H9 (cell line): ENCODE results near the gene FBXL7. TPM values are rescaled to one million over a fixed set of nuclear protein-coding genes. Genes with fewer than 3 reads are reported as not detected.

Source experiments
- DNase-seq: peaks from one replicate; pipeline ENCODE4 v3.0.0-alpha.2; 2017
- H2AFZ ChIP-seq: one replicate; pipeline ENCODE4 v1.6.1; 2013; ENCODE audit warnings: mild to moderate bottlenecking, low read length, control low read depth, moderate library complexity
- H2AK5ac ChIP-seq: 2 replicates; pipeline ENCODE4 v1.6.1; 2013; ENCODE audit warnings: low read length, control low read depth, mixed read lengths; ENCODE audit not compliant: insufficient read length
- H2BK120ac ChIP-seq: one replicate; pipeline ENCODE4 v1.6.1; 2013; ENCODE audit warnings: low read depth, mild to moderate bottlenecking, low read length, control low read depth, inconsistent platforms; ENCODE audit not compliant: poor library complexity, severe bottlenecking
- H2BK12ac ChIP-seq: 2 replicates; pipeline ENCODE4 v1.6.1; 2013; ENCODE audit warnings: low read length, control low read depth, mixed read lengths, low read depth; ENCODE audit not compliant: insufficient read length
- H2BK15ac ChIP-seq: 2 replicates; pipeline ENCODE4 v1.6.1; 2013; ENCODE audit warnings: low read depth, low read length, control low read depth
- H2BK20ac ChIP-seq: one replicate; pipeline ENCODE4 v1.6.1; 2013; ENCODE audit warnings: low read depth, mild to moderate bottlenecking, low read length, control low read depth, inconsistent platforms; ENCODE audit not compliant: poor library complexity, severe bottlenecking
- H2BK5ac ChIP-seq: 2 replicates; pipeline ENCODE4 v1.6.1; 2013; ENCODE audit warnings: low read length, control low read depth, mixed read lengths; ENCODE audit not compliant: insufficient read length
- H3K14ac ChIP-seq: 2 replicates; pipeline ENCODE4 v1.6.1; 2013; ENCODE audit warnings: low read length, control low read depth; ENCODE audit not compliant: insufficient read depth
- H3K18ac ChIP-seq: 2 replicates; pipeline ENCODE4 v1.6.1; 2013; ENCODE audit warnings: low read depth, mild to moderate bottlenecking, mixed read lengths, low read length, control low read depth; ENCODE audit not compliant: insufficient read length
- H3K23ac ChIP-seq: 2 replicates; pipeline ENCODE4 v1.6.1; 2013; ENCODE audit warnings: low read length, control low read depth, mixed read lengths, low read depth; ENCODE audit not compliant: insufficient read length
- H3K23me2 ChIP-seq: 2 replicates; pipeline ENCODE4 v1.6.1; 2013; ENCODE audit warnings: low read depth, mild to moderate bottlenecking, mixed read lengths, low read length, control low read depth; ENCODE audit not compliant: insufficient read length, poor library complexity, severe bottlenecking
- H3K27ac ChIP-seq: 2 replicates; pipeline ENCODE4 v1.5.1; 2013; ENCODE audit warnings: low read length, control low read depth, mixed read lengths, low read depth; ENCODE audit not compliant: insufficient read length
- H3K27me3 ChIP-seq: 2 replicates; pipeline ENCODE4 v1.6.1; 2013; ENCODE audit warnings: low read length, control low read depth, inconsistent platforms; ENCODE audit not compliant: insufficient read depth
- H3K4ac ChIP-seq: 2 replicates; pipeline ENCODE4 v1.6.1; 2013; ENCODE audit warnings: low read depth, mild to moderate bottlenecking, control low read depth, inconsistent platforms, low read length, moderate library complexity
- H3K4me1 ChIP-seq: 2 replicates; pipeline ENCODE4 v1.6.1; 2013; ENCODE audit warnings: low read length, control low read depth, inconsistent platforms; ENCODE audit not compliant: insufficient read depth
- H3K4me2 ChIP-seq: 2 replicates; pipeline ENCODE4 v1.6.1; 2013; ENCODE audit warnings: low read length, control low read depth, mixed read lengths; ENCODE audit not compliant: insufficient read length, insufficient read depth
- H3K56ac ChIP-seq: 2 replicates; pipeline ENCODE4 v1.6.1; 2013; ENCODE audit warnings: low read depth, mild to moderate bottlenecking, mixed read lengths, low read length, control low read depth; ENCODE audit not compliant: insufficient read length
- H3K79me1 ChIP-seq: 2 replicates; pipeline ENCODE4 v1.6.1; 2013; ENCODE audit warnings: low read depth, mild to moderate bottlenecking, moderate library complexity, low read length, control low read depth, inconsistent platforms; ENCODE audit not compliant: insufficient read depth, poor library complexity, severe bottlenecking
- H3K79me2 ChIP-seq: 2 replicates; pipeline ENCODE4 v1.6.1; 2013; ENCODE audit warnings: low read length, control low read depth, inconsistent platforms; ENCODE audit not compliant: insufficient read depth
- H3K9ac ChIP-seq: 2 replicates; pipeline ENCODE4 v1.6.1; 2013; ENCODE audit warnings: low read length, control low read depth, mixed read lengths; ENCODE audit not compliant: insufficient read length; ENCODE audit errors: extremely low read depth
- H3K9me3 ChIP-seq: one replicate; pipeline ENCODE4 v1.6.1; 2013; ENCODE audit warnings: low read depth, low read length, inconsistent platforms; ENCODE audit not compliant: control insufficient read depth
- H3T11ph ChIP-seq: one replicate; pipeline ENCODE4 v1.6.1; 2013; ENCODE audit warnings: mild to moderate bottlenecking, low read length, control low read depth, inconsistent platforms
- H4K20me1 ChIP-seq: one replicate; pipeline ENCODE4 v1.6.1; 2013; ENCODE audit not compliant: control insufficient read depth, insufficient read length, insufficient read depth
- H4K5ac ChIP-seq: 2 replicates; pipeline ENCODE4 v1.6.1; 2013; ENCODE audit warnings: low read depth, mild to moderate bottlenecking, mixed read lengths, low read length, control low read depth; ENCODE audit not compliant: insufficient read length
- H4K8ac ChIP-seq: replicated peaks from 2 replicates; pipeline ENCODE4 v1.6.1; 2013; ENCODE audit warnings: low read length, control low read depth, mixed read lengths, low read depth; ENCODE audit not compliant: insufficient read length
- H4K91ac ChIP-seq: 2 replicates; pipeline ENCODE4 v1.6.1; 2013; ENCODE audit warnings: low read depth, mild to moderate bottlenecking, moderate library complexity, mixed read lengths, low read length, control low read depth; ENCODE audit not compliant: insufficient read length
- H3K27ac Mint-ChIP-seq, 3 experiments: 2 replicates in 2 of 3; 3 replicates in 1 of 3; pipeline ENCODE4 v1.8.0; 2020 to 2021; ENCODE audit warnings: mixed read lengths in 3 of 3, mild to moderate bottlenecking in 1 of 3, moderate library complexity in 1 of 3
- H3K27me3 Mint-ChIP-seq: 2 replicates; pipeline ENCODE4 v1.8.0; 2021; ENCODE audit warnings: low read depth, mild to moderate bottlenecking, moderate library complexity, mixed read lengths
- H3K36me3 Mint-ChIP-seq, 3 experiments: 2 replicates in 2 of 3; 3 replicates in 1 of 3; pipeline ENCODE4 v1.8.0; 2020 to 2021; ENCODE audit warnings: low read depth in 3 of 3, mixed read lengths in 3 of 3; ENCODE audit not compliant: insufficient read depth in 1 of 3
- H3K4me1 Mint-ChIP-seq, 2 experiments: 2 replicates each; pipeline ENCODE4 v1.8.0; 2020; ENCODE audit warnings: mixed read lengths in 2 of 2
- H3K4me3 Mint-ChIP-seq, 2 experiments: 2 replicates in 1 of 2; 3 replicates in 1 of 2; pipeline ENCODE4 v1.8.0; 2020 to 2021; ENCODE audit warnings: mild to moderate bottlenecking in 2 of 2, mixed read lengths in 2 of 2, moderate library complexity in 1 of 2
- H3K9me3 Mint-ChIP-seq, 2 experiments: 2 replicates in 1 of 2; 3 replicates in 1 of 2; pipeline ENCODE4 v1.8.0; 2020; ENCODE audit warnings: mild to moderate bottlenecking in 2 of 2, mixed read lengths in 2 of 2, moderate library complexity in 1 of 2
- CTCF ChIP-seq: fragments of 200-600 bp; sonication (generic); conservative IDR thresholded peaks from 3 replicates; pipeline ENCODE4 v1.8.0; 2021; ENCODE audit warnings: antibody characterized with exemption, mild to moderate bottlenecking
- WGBS: extraction: QIAGEN DNeasy Blood & Tissue Kit; methylation state at CpG from one replicate; pipeline ENCODE4 v1.1.7; 2013; ENCODE audit warnings: missing lambda C conversion rate, low lambda C conversion rate, mixed read lengths; ENCODE audit not compliant: insufficient read length; ENCODE audit errors: extremely low coverage; 5-methylcytosine and 5-hydroxymethylcytosine counted together
- total RNA-seq: library from RNA; stranded (reverse); gene quantifications from 2 replicates; pipeline ENCODE4 v1.2.1, GENCODE V29; 2021

FBXL7 gene
- total RNA-seq, 1 experiment from 2014 or later, result 14.6 TPM

- TF ChIP-seq CTCF, result no peak
- Histone ChIP-seq H3K56ac (no peak overlapping the region), H3K9me3 (no peaks in the 10 kb centered on the region), H3K23me2 (no peaks in the 10 kb centered on the region), H2AFZ (no peak overlapping the region), H3K4me1 (no peaks in the 10 kb centered on the region), H4K8ac (no peak overlapping the region), H4K20me1 (no peaks in the 10 kb centered on the region), H3K27ac (no peak overlapping the region), H3K79me2 (no peaks in the 10 kb centered on the region), H3K4me2 (no peak overlapping the region), H2BK12ac (no peak overlapping the region), H3K18ac (no peak overlapping the region), H2BK20ac (no peak overlapping the region), H3K23ac (no peak overlapping the region), H3K9ac (no peak overlapping the region), H2BK120ac (no peak overlapping the region), H3K79me1 (no peaks in the 10 kb centered on the region), H3K27me3 (no peaks in the 10 kb centered on the region), H3K14ac (no peak overlapping the region), H3T11ph (no peak overlapping the region), H2BK15ac (no peak overlapping the region), H2BK5ac (no peak overlapping the region), H4K5ac (no peak overlapping the region), H2AK5ac (no peak overlapping the region), H4K91ac (no peak overlapping the region), H3K4ac (no peak overlapping the region)
- Mint-ChIP-seq H3K9me3 (peaks cover 0 to under 1% of the 10 kb centered on the region in 2 experiments; a peak in 1 of 5 replicates), H3K27ac (no peak overlapping the region), H3K4me3 (no peak overlapping the region), H3K4me1 (no peaks in the 10 kb centered on the region; a peak in 1 of 4 replicates), H3K27me3 (peaks cover 2% of the 10 kb centered on the region), H3K36me3 (peaks cover 0 to 3% (median 0%) of the 10 kb centered on the region in 3 experiments; a peak in 2 of 7 replicates)
- DNase-seq, result no peak
- no CpG with 5 or more reads among the region's 4 CpGs for WGBS
Measured at GRCh38 chr5:15450949-15451348, 49.0 kb upstream of the FBXL7 start.
